Thyroid gland (tissue), 4 donors: ENCODE data around the gene COX6B2. TPM values are rescaled to one million over a fixed set of nuclear protein-coding genes. Genes with fewer than 3 reads are reported as not detected.
A peak's percentile ranks its signal among the peaks of the same experiment; 100 is the strongest.

Experiments
- DNase-seq, 2 donors: peaks; one replicate each; pipeline ENCODE4 v3.0.0-alpha.2; 2019
- H3K27ac ChIP-seq, 3 donors: fragments of 200-600 bp; sonication (generic); 1 replicate in 2 of 3; 2 replicates in 1 of 3; pipeline ENCODE4 v1.5.1; 2016 to 2019; ENCODE audit warnings: mild to moderate bottlenecking in 1 of 3, moderate library complexity in 1 of 3
- H3K27me3 ChIP-seq: fragments of 200-600 bp; sonication (generic); one replicate; pipeline ENCODE4 v1.5.1; 2019
- H3K36me3 ChIP-seq, 2 donors: fragments of 200-600 bp; sonication (generic); one replicate each; pipeline ENCODE4 v1.5.1; 2016 to 2019
- H3K4me1 ChIP-seq, 2 donors: fragments of 200-600 bp; sonication (generic); one replicate each; pipeline ENCODE4 v1.5.1; 2017 to 2019
- H3K4me3 ChIP-seq, 3 donors: fragments of 200-600 bp; sonication (generic); replicated peaks in 1 of 3; 1 replicate in 2 of 3; 2 replicates in 1 of 3; pipeline ENCODE4 v1.5.1; 2016; ENCODE audit warnings: mild to moderate bottlenecking in 1 of 3
- H3K9me3 ChIP-seq: fragments of 200-600 bp; sonication (generic); one replicate; pipeline ENCODE4 v1.5.1; 2017
- POLR2A ChIP-seq, 2 donors: fragments of 450-650 bp; IDR thresholded peaks; one replicate each; pipeline ENCODE4 v1.6.1; 2017; ENCODE audit warnings: antibody characterized with exemption in 2 of 2, mild to moderate bottlenecking in 2 of 2, moderate library complexity in 1 of 2
- WGBS, 2 donors: methylation state at CpG; one replicate each; pipeline ENCODE4 v1.1.5; 2017; 5-methylcytosine and 5-hydroxymethylcytosine counted together
- intact Hi-C: fragments of 100-400 bp; cut with DNase I; formaldehyde crosslinking; loops from one replicate; pipeline ENCODE4 v1.15.1; 2023
- total RNA-seq, 4 donors: library from RNA; depleted of rRNA; stranded (reverse); fragments of >200 nt; gene quantifications; one replicate each; pipeline ENCODE4 v1.2.3, GENCODE V29; 2016
- TF ChIP-seq, protein P1 (sequence below), 6 experiments: fragments of 200-600 bp in 3 of 6; fragments of 450-650 bp in 3 of 6; sonication (generic) in 3 of 6; IDR thresholded peaks; one replicate each; pipeline ENCODE4 v1.5.1; 2016 to 2019; ENCODE audit warnings: antibody characterized with exemption in 6 of 6, mild to moderate bottlenecking in 2 of 6, inconsistent platforms in 1 of 6, moderate library complexity in 1 of 6

Gene COX6B2
- total RNA-seq, 4 donors from 2014 or later: 0.94 TPM; not detected in 3

DNA sequence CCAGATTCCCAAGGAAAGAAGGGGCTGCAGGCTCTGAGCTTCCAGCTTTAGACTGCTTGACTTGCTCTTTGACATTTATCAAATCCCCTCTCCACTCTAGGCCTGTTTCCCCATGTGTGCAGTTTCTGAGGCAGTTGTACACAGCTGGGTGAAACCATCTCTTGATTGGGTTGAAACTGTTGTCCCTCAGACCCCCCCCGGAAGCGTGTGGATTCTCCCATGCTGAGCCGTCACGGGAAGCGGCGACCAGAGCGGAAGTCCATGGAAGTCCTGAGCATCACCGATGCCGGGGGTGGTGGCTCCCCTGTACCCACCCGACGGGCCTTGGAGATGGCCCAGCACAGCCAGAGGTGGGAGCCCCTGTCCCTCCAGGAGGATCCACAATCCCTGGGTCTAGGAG, 51.0 kb downstream of the COX6B2 start:
- intact Hi-C loops: loop anchor here (10.0 kb wide), 2 partner anchors 121 to 201 kb away; no protein-coding TSS in a partner anchor
- no peaks in the 10 kb centered on the region for H3K36me3 ChIP-seq
- H3K4me1 ChIP-seq: peaks cover 5 to 6% of the 10 kb centered on the region in 2 donors
- no peak overlapping the region for H3K4me3 ChIP-seq
- TF ChIP-seq, protein P1, sequence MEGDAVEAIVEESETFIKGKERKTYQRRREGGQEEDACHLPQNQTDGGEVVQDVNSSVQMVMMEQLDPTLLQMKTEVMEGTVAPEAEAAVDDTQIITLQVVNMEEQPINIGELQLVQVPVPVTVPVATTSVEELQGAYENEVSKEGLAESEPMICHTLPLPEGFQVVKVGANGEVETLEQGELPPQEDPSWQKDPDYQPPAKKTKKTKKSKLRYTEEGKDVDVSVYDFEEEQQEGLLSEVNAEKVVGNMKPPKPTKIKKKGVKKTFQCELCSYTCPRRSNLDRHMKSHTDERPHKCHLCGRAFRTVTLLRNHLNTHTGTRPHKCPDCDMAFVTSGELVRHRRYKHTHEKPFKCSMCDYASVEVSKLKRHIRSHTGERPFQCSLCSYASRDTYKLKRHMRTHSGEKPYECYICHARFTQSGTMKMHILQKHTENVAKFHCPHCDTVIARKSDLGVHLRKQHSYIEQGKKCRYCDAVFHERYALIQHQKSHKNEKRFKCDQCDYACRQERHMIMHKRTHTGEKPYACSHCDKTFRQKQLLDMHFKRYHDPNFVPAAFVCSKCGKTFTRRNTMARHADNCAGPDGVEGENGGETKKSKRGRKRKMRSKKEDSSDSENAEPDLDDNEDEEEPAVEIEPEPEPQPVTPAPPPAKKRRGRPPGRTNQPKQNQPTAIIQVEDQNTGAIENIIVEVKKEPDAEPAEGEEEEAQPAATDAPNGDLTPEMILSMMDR (IDR thresholded peaks at IDR 0.05): no peak
- no peak for TF ChIP-seq POLR2A (IDR thresholded peaks at IDR 0.05)
- H3K9me3 ChIP-seq: no peaks in the 10 kb centered on the region
- H3K27ac ChIP-seq: no peak overlapping the region
- WGBS, 2 donors: 89 to 95% methylated on average over 11 of the region's 11 CpGs
- DNase-seq: no peak
- no peaks in the 10 kb centered on the region for H3K27me3 ChIP-seq

DNA sequence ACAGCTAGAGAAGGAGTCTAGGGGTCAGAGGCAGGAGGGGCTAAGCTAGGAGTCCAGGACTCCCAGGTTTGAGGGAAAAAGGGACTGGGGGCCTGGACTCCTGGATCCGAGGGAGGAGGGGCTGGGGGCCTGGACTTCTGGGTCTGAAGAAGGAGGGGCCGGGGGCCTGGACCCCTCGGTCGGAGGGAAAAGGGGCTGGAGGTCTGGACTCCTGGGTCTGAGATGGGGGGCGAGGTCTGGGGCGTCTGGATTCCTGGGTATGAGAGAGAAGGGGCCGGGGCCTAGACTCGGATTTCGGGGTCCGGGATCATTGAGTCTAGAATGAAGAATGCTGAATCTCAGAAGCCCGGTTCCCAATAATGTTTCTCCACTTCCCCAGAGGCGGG, 52.2 kb downstream of the COX6B2 start:
- Histone ChIP-seq H3K4me3 (no peak overlapping the region), H3K27ac (no peak overlapping the region), H3K27me3 (no peaks in the 10 kb centered on the region), H3K9me3 (no peaks in the 10 kb centered on the region), H3K4me1 (peaks cover 5 to 6% of the 10 kb centered on the region in 2 donors), H3K36me3 (no peaks in the 10 kb centered on the region)
- DNase-seq: no peak
- 77 to 85% methylated on average over 12 of the region's 12 CpGs for WGBS, 2 donors
- intact Hi-C loops: loop anchor here (10.0 kb wide), 2 partner anchors 122 to 202 kb away; no protein-coding TSS in a partner anchor
- no peak for TF ChIP-seq POLR2A (IDR thresholded peaks at IDR 0.05)
- TF ChIP-seq, protein P1 (IDR thresholded peaks at IDR 0.05): no peak

DNA sequence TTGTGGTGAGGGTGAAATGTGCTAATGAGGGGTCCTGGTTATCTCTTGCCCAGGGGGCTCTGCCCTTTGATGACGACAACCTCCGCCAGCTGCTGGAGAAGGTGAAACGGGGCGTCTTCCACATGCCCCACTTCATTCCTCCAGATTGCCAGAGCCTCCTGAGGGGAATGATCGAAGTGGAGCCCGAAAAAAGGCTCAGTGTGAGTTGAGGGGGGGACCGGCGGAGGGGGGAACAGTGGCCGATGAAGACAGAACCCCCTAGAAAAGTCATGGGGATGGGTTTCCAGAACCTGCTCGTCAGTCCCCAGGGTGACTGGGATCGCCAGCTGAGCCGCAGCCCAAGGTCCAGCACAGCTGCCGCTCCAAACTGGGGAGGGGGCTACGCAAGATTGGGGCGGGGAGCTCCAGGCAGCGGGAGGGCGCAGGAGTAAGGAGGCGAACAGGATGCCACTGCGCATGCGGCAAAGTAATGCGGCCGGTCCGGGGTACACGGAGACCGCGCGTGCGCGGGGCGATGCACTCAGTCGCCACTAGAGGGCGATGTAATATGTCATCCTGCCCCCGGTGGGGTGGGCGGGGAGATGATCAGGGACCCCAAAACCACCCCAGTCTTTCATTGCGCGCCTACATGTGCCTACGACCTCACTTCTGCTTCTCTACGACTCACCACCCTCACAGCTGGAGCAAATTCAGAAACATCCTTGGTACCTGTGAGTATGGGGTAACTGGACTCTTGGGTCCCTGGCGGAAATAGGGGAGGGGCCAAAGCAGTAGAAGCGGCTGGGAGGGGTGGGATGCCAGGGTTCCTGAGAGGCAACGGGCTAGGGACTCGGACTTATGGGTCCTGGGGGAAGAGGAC, 52.8 kb downstream of the COX6B2 start:
- Histone ChIP-seq H3K27ac (no peak overlapping the region), H3K4me3 (peak overlapping the region in 1 of 3 donors; percentile 10), H3K36me3 (no peaks in the 10 kb centered on the region), H3K9me3 (no peaks in the 10 kb centered on the region), H3K4me1 (peaks cover 5 to 6% of the 10 kb centered on the region in 2 donors), H3K27me3 (no peaks in the 10 kb centered on the region)
- WGBS, 2 donors: 16 to 25% methylated on average over 22 to 42 of the region's 42 CpGs
- no peak for TF ChIP-seq POLR2A (IDR thresholded peaks at IDR 0.05)
- TF ChIP-seq, protein P1 (IDR thresholded peaks at IDR 0.05): peak; percentile 75 to 96 (median 92)
- intact Hi-C loops: loop anchor here (10.0 kb wide), 2 partner anchors 123 to 203 kb away; no protein-coding TSS in a partner anchor
- peak; percentile 79 to 82 for DNase-seq

DNA sequence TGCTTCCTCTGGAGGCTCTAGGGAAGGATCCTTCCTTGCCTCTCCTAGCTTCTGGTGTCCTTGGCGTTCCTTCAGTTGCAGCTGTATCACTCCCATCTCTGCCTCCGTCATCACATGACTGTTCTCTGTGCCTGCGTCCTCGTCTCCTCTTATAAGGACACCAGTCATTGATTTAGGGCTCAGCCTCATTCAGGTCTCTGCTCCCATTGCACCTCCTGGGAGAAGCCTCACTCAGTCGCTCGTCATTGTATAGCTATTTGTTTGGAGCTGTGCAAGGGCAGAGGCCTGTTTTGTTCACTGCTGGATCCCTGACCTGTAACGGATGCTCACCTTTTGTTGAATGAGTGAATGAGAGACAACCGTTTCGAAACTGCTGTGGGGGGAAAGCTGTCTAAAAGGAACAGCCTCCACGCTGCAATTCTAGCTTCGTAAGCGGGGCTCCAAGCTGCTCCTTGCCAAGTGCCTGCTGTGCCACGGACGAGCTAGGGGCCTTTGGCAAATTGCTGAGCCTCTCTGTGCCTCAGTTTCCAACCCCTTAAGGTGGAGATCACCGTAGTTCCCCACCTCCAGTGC, 53.5 kb downstream of the COX6B2 start:
- TF ChIP-seq, protein P1 (IDR thresholded peaks at IDR 0.05): no peak
- TF ChIP-seq POLR2A (IDR thresholded peaks at IDR 0.05): no peak
- H3K27ac ChIP-seq: no peak overlapping the region
- intact Hi-C loops: loop anchor here (10.0 kb wide), 2 partner anchors 124 to 204 kb away; no protein-coding TSS in a partner anchor
- H3K27me3 ChIP-seq: no peaks in the 10 kb centered on the region
- H3K4me3 ChIP-seq: no peak overlapping the region
- no peak for DNase-seq
- 69% methylated on average over 12 to 15 of the region's 15 CpGs for WGBS, 2 donors
- H3K4me1 ChIP-seq: peaks cover 5 to 6% of the 10 kb centered on the region in 2 donors
- H3K9me3 ChIP-seq: no peaks in the 10 kb centered on the region
- H3K36me3 ChIP-seq: no peaks in the 10 kb centered on the region
